Adrenal gland (tissue), 12 donors: ENCODE data around the gene VWF. TPM values are rescaled to one million over a fixed set of nuclear protein-coding genes. Genes with fewer than 3 reads are reported as not detected.

Source experiments
- DNase-seq, 7 donors: peaks; one replicate each; pipeline ENCODE4 v3.0.0-alpha.2; 2019 to 2020
- H3K27ac ChIP-seq, 5 donors: fragments of 200-600 bp; sonication (generic) in 4 of 5; 1 replicate in 3 of 5; 2 replicates in 2 of 5; pipeline versions ENCODE4 v1.5.1 to v1.8.0; 2016 to 2020; ENCODE audit warnings: mild to moderate bottlenecking in 1 of 5
- H3K27me3 ChIP-seq: fragments of 200-600 bp; 2 replicates; pipeline ENCODE4 v1.8.0; 2021
- H3K36me3 ChIP-seq, 2 donors: fragments of 200-600 bp; replicated peaks in 1 of 2; 1 replicate in 1 of 2; 2 replicates in 1 of 2; pipeline versions ENCODE4 v1.5.1 to v1.8.0; 2018 to 2022
- H3K4me1 ChIP-seq, 2 donors: fragments of 200-600 bp; replicated peaks in 1 of 2; 1 replicate in 1 of 2; 2 replicates in 1 of 2; pipeline versions ENCODE4 v1.5.1 to v1.8.0; 2018 to 2021
- H3K4me3 ChIP-seq, 4 donors: fragments of 200-600 bp; sonication (generic) in 3 of 4; one replicate each; pipeline ENCODE4 v1.5.1; 2016 to 2018
- H3K9me3 ChIP-seq, 3 donors: fragments of 200-600 bp; sonication (generic) in 1 of 3; replicated peaks in 1 of 3; 1 replicate in 2 of 3; 2 replicates in 1 of 3; pipeline versions ENCODE4 v1.5.1 to v1.8.0; 2016 to 2021
- CTCF ChIP-seq, 6 experiments: fragments of 450-650 bp in 4 of 6; fragments of 200-600 bp in 2 of 6; sonication (generic) in 1 of 6; IDR thresholded peaks; 1 replicate in 5 of 6; 2 replicates in 1 of 6; pipeline versions ENCODE4 v1.5.1 to v1.8.0; 2016 to 2021; ENCODE audit warnings: antibody characterized with exemption in 6 of 6, mild to moderate bottlenecking in 2 of 6, moderate library complexity in 1 of 6
- POLR2A ChIP-seq, 2 donors: fragments of 450-650 bp; IDR thresholded peaks; one replicate each; pipeline ENCODE4 v1.6.1; 2017; ENCODE audit warnings: antibody characterized with exemption in 2 of 2, mild to moderate bottlenecking in 2 of 2, moderate library complexity in 1 of 2
- WGBS, 4 donors: extraction: QIAGEN DNeasy Blood & Tissue Kit in 2 of 4; methylation state at CpG; one replicate each; pipeline versions ENCODE4 v1.1.5 to v1.1.7; 2013 to 2017; 5-methylcytosine and 5-hydroxymethylcytosine counted together
- intact Hi-C, 2 donors: fragments of 100-400 bp; cut with DNase I; formaldehyde crosslinking; loops; one replicate each; pipeline versions ENCODE4 v1.14.1 to v1.15.0; 2022 to 2023
- polyA plus RNA-seq, 3 donors: library from polyadenylated mRNA; stranded (reverse); fragments of 200-250 nt in 2 of 3; fragments of 350-450 nt in 1 of 3; fragmentation: Illumina TruSeq in 1 of 3; extraction: RNeasy Lipid Tissue Mini Kit (QIAGEN cat#74804) in 1 of 3; gene quantifications; one replicate each; pipeline ENCODE4 v1.2.3, GENCODE V29; 2013 to 2014
- total RNA-seq, 9 donors: library from RNA; depleted of rRNA in 4 of 9; stranded (reverse); fragments of >200 nt in 4 of 9; fragments of 120-200 nt in 1 of 9; fragmentation: NEBNext Ultra II Directional in 1 of 9; extraction: Animal tissue kit (Norgen Biotek cat#: 25700) in 1 of 9; gene quantifications; one replicate each; pipeline versions ENCODE4 v1.1.0 to v1.2.4, GENCODE V29; 2013 to 2023
- donor health status: healthy with polysubstance abuse.
- donor health status: Bipolar disorder and iron deficiency.
- donor health status: DM: yes; HTN: yes; CAD: no.
- donor health status: DM: no; HTN: no; CAD: no.
- donor health status: DM: no; HTN: no; CAD: no.
- donor health status: DM: yes; HTN: yes; CAD: no.

Gene VWF
- total and polyA plus RNA-seq, 12 donors = 2.0 to 60.1 (median 36.2) TPM

- Histone ChIP-seq H3K27ac (no peak overlapping the region), H3K4me1 (no peaks in the 10 kb centered on the region), H3K27me3 (no peaks in the 10 kb centered on the region), H3K36me3 (no peaks in the 10 kb centered on the region), H3K4me3 (no peak overlapping the region), H3K9me3 (no peaks in the 10 kb centered on the region)
- 75 to 95% (median 87%) methylated on average over 4 of the region's 4 CpGs for WGBS, 4 donors
- intact Hi-C loops = no loop called here
- TF ChIP-seq POLR2A (IDR thresholded peaks at IDR 0.05) (no peak), CTCF (IDR thresholded peaks at IDR 0.05) (no peak)
- no peak for DNase-seq
These were observed 209.0 kb downstream of the VWF start for GRCh38 chr12:5915511-5915910.

GRCh38 chr12:5914387-5915149 lies 209.9 kb downstream of the VWF start:
- Histone ChIP-seq H3K9me3 (no peaks in the 10 kb centered on the region), H3K36me3 (no peaks in the 10 kb centered on the region), H3K4me3 (no peak overlapping the region), H3K4me1 (no peaks in the 10 kb centered on the region), H3K27ac (no peak overlapping the region), H3K27me3 (no peaks in the 10 kb centered on the region)
- no peak for TF ChIP-seq CTCF (IDR thresholded peaks at IDR 0.05)
- TF ChIP-seq POLR2A (IDR thresholded peaks at IDR 0.05) = no peak
- no peak for DNase-seq
- 70 to 88% (median 76%) methylated on average over 7 to 11 of the region's 11 CpGs for WGBS, 4 donors
- intact Hi-C loops = no loop called here

GRCh38 chr12:5913387-5913786 lies 211.1 kb downstream of the VWF start:
- H3K27me3 ChIP-seq = no peaks in the 10 kb centered on the region
- DNase-seq = peak in 1 of 7 donors; percentile 18
- no peaks in the 10 kb centered on the region for H3K36me3 ChIP-seq
- H3K9me3 ChIP-seq = no peaks in the 10 kb centered on the region
- H3K4me3 ChIP-seq = no peak overlapping the region
- no peaks in the 10 kb centered on the region for H3K4me1 ChIP-seq
- 69 to 84% (median 81%) methylated on average over 5 to 9 of the region's 9 CpGs for WGBS, 4 donors
- H3K27ac ChIP-seq = no peak overlapping the region
- TF ChIP-seq CTCF (IDR thresholded peaks at IDR 0.05) (no peak), POLR2A (IDR thresholded peaks at IDR 0.05) (no peak)
- intact Hi-C loops = no loop called here

GRCh38 chr12:5912437-5913334 lies 211.8 kb downstream of the VWF start:
- Histone ChIP-seq H3K27ac (no peak overlapping the region), H3K4me3 (no peak overlapping the region), H3K4me1 (no peaks in the 10 kb centered on the region), H3K9me3 (no peaks in the 10 kb centered on the region), H3K27me3 (no peaks in the 10 kb centered on the region), H3K36me3 (no peaks in the 10 kb centered on the region)
- no peak for TF ChIP-seq CTCF (IDR thresholded peaks at IDR 0.05)
- TF ChIP-seq POLR2A (IDR thresholded peaks at IDR 0.05) = no peak
- 67 to 77% (median 73%) methylated on average over 18 to 19 of the region's 19 CpGs for WGBS, 4 donors
- intact Hi-C loops = no loop called here
- DNase-seq = peak in 1 of 7 donors; percentile 14
